K562 (cell line): ENCODE measurements around the gene MGAT4B. TPM values are rescaled to one million over a fixed set of nuclear protein-coding genes. Genes with fewer than 3 reads are reported as not detected.

ENCODE experiments used
- ARID3A ChIP-seq: IDR thresholded peaks from 2 replicates; pipeline ENCODE4 v1.6.1; 2012; ENCODE audit warnings: low read depth, low read length, improper control_type of control experiment, borderline replicate concordance
- CBFB ChIP-seq: sonication (generic); formaldehyde crosslinking; IDR thresholded peaks from 2 replicates; pipeline ENCODE4 v1.4.0; 2020; ENCODE audit warnings: mild to moderate bottlenecking, missing genetic modification reagents
- FOXJ2 ChIP-seq: fragments of 200-800 bp; sonication (Bioruptor generic); IDR thresholded peaks from 2 replicates; pipeline ENCODE4 v1.6.1; 2016; ENCODE audit warnings: missing genetic modification characterization, missing compliant biosample characterization
- FOXM1 ChIP-seq, 2 experiments: fragments of 450-650 bp in 1 of 2; sonication (generic) in 1 of 2; formaldehyde crosslinking in 1 of 2; IDR thresholded peaks; 2 replicates each; pipeline versions ENCODE4 v1.6.1 to v1.9.0; 2017 to 2022; ENCODE audit warnings: low read depth in 2 of 2, mild to moderate bottlenecking in 2 of 2, missing genetic modification reagents in 1 of 2, moderate library complexity in 1 of 2
- IRF2 ChIP-seq: sonication (generic); formaldehyde crosslinking; IDR thresholded peaks from 2 replicates; pipeline ENCODE4 v1.8.1; 2022; ENCODE audit warnings: mild to moderate bottlenecking, missing genetic modification reagents
- MAFK ChIP-seq: IDR thresholded peaks from 2 replicates; pipeline ENCODE4 v1.6.1; 2011; ENCODE audit warnings: low read length, improper control_type of control experiment
- MIER1 ChIP-seq: fragments of 450-650 bp; IDR thresholded peaks from 2 replicates; pipeline ENCODE4 v1.6.1; 2016; ENCODE audit warnings: antibody characterized with exemption, mild to moderate bottlenecking, low read depth
- NR1H2 ChIP-seq: sonication (generic); formaldehyde crosslinking; IDR thresholded peaks from 2 replicates; pipeline ENCODE4 v1.4.0; 2020; ENCODE audit warnings: mild to moderate bottlenecking, missing genetic modification reagents
- NUFIP1 ChIP-seq: fragments of 450-650 bp; IDR thresholded peaks from 2 replicates; pipeline ENCODE4 v1.6.1; 2018; ENCODE audit not compliant: partially characterized antibody
- RBM14 ChIP-seq: fragments of 200-400 bp; formaldehyde crosslinking; IDR thresholded peaks from 2 replicates; pipeline ENCODE4 v1.6.1; 2018; ENCODE audit warnings: low read depth, mild to moderate bottlenecking, low read length, moderate library complexity, borderline replicate concordance; ENCODE audit not compliant: insufficient read depth
- TSC22D4 ChIP-seq: fragments of 450-650 bp; IDR thresholded peaks from 2 replicates; pipeline ENCODE4 v1.6.1; 2016; ENCODE audit warnings: missing genetic modification characterization, missing biosample characterization, control low read depth
- ZKSCAN1 ChIP-seq: fragments of 150-350 bp; IDR thresholded peaks from 2 replicates; pipeline ENCODE4 v1.6.1; 2016; ENCODE audit warnings: low read depth, low read length
- ZNF274 ChIP-seq: IDR thresholded peaks from 2 replicates; pipeline ENCODE4 v1.6.1; 2011; ENCODE audit warnings: low read depth, mild to moderate bottlenecking, low read length, moderate library complexity, borderline replicate concordance
- ZNF354B ChIP-seq: fragments of 250-450 bp; sonication (Bioruptor Pico); IDR thresholded peaks from 2 replicates; pipeline ENCODE4 v1.4.0; 2020
- ZNF668 ChIP-seq: fragments of 250-450 bp; sonication (Bioruptor Pico); IDR thresholded peaks from 2 replicates; pipeline ENCODE4 v1.8.0; 2022; ENCODE audit warnings: mild to moderate bottlenecking, inconsistent platforms
- ZNF699 ChIP-seq: fragments of 250-450 bp; sonication (Bioruptor Pico); IDR thresholded peaks from 2 replicates; pipeline ENCODE4 v1.8.0; 2021; ENCODE audit warnings: mild to moderate bottlenecking, moderate library complexity; ENCODE audit not compliant: insufficient replicate concordance
- polyA plus RNA-seq, 8 experiments: library from polyadenylated mRNA; depleted of rRNA in 4 of 8; stranded (reverse) in 5 of 8; unstranded in 3 of 8; fragments of >200 nt; fragmentation: Nextera tagmentation in 2 of 8; fragmentation: Illumina TruSeq in 1 of 8; extraction: Ambion mirVana in 2 of 8; extraction: Trizol in 1 of 8; gene quantifications; 2 replicates each; pipeline versions ENCODE4 v1.2.1 to v1.2.3, GENCODE V29; 2011 to 2014; ENCODE audit warnings: inconsistent platforms in 1 of 8, missing spikeins in 1 of 8
- total RNA-seq, 7 experiments: library from RNA; depleted of rRNA in 6 of 7; stranded (reverse); fragments of >200 nt in 6 of 7; fragmentation: Illumina TruSeq in 2 of 7; extraction: Trizol in 2 of 7; gene quantifications; 2 replicates each; pipeline versions ENCODE4 v1.2.1 to v1.2.3, GENCODE V29; 2011 to 2021; ENCODE audit warnings: low replicate concordance in 1 of 7
- TF ChIP-seq, protein P1 (sequence below): fragments of 250-450 bp; sonication (Bioruptor Pico); IDR thresholded peaks from 2 replicates; pipeline ENCODE4 v1.8.0; 2022; ENCODE audit warnings: inconsistent platforms
- TF ChIP-seq, protein P2 (sequence below): IDR thresholded peaks from 2 replicates; pipeline ENCODE4 v1.6.1; 2011; ENCODE audit warnings: borderline replicate concordance, low read depth, mild to moderate bottlenecking, moderate library complexity, low read length; ENCODE audit not compliant: insufficient read depth, poor library complexity, severe bottlenecking
- TF ChIP-seq, protein P3 (sequence below): fragments of 450-650 bp; conservative IDR thresholded peaks from 2 replicates; pipeline ENCODE4 v1.6.1; 2016; ENCODE audit warnings: missing genetic modification characterization, low read depth, mild to moderate bottlenecking, control low read depth, missing compliant biosample characterization

MGAT4B gene
- total and polyA plus RNA-seq, 9 of the 15 experiments (the other 6 are each of a cell fraction or from before 2014, with no cell fraction given), result 0.34 to 133 (median 75.4) TPM

- no peak for TF ChIP-seq FOXM1 (IDR thresholded peaks at IDR 0.05; ENCODE audit: low read depth)
- no peak for TF ChIP-seq FOXM1 (CRISPR knock-in tag; IDR thresholded peaks at IDR 0.05; ENCODE audit: low read depth)
- TF ChIP-seq ARID3A, result no peak
- no peak for TF ChIP-seq ZKSCAN1
- TF ChIP-seq ZNF668, result no peak
- TF ChIP-seq, protein P1, sequence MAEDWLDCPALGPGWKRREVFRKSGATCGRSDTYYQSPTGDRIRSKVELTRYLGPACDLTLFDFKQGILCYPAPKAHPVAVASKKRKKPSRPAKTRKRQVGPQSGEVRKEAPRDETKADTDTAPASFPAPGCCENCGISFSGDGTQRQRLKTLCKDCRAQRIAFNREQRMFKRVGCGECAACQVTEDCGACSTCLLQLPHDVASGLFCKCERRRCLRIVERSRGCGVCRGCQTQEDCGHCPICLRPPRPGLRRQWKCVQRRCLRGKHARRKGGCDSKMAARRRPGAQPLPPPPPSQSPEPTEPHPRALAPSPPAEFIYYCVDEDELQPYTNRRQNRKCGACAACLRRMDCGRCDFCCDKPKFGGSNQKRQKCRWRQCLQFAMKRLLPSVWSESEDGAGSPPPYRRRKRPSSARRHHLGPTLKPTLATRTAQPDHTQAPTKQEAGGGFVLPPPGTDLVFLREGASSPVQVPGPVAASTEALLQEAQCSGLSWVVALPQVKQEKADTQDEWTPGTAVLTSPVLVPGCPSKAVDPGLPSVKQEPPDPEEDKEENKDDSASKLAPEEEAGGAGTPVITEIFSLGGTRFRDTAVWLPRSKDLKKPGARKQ, result no peak
- no peak for TF ChIP-seq NUFIP1
- TF ChIP-seq IRF2 (CRISPR knock-in tag), result no peak
- TF ChIP-seq, protein P2, sequence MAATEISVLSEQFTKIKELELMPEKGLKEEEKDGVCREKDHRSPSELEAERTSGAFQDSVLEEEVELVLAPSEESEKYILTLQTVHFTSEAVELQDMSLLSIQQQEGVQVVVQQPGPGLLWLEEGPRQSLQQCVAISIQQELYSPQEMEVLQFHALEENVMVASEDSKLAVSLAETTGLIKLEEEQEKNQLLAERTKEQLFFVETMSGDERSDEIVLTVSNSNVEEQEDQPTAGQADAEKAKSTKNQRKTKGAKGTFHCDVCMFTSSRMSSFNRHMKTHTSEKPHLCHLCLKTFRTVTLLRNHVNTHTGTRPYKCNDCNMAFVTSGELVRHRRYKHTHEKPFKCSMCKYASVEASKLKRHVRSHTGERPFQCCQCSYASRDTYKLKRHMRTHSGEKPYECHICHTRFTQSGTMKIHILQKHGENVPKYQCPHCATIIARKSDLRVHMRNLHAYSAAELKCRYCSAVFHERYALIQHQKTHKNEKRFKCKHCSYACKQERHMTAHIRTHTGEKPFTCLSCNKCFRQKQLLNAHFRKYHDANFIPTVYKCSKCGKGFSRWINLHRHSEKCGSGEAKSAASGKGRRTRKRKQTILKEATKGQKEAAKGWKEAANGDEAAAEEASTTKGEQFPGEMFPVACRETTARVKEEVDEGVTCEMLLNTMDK, result no peak
- no peak for TF ChIP-seq FOXJ2 (tag)
- no peak for TF ChIP-seq CBFB
- no peak for TF ChIP-seq ZNF354B (CRISPR knock-in tag)
- TF ChIP-seq MAFK, result no peak
- no peak for TF ChIP-seq NR1H2 (CRISPR knock-in tag)
- no peak for TF ChIP-seq RBM14
- TF ChIP-seq TSC22D4 (tag), result no peak
- TF ChIP-seq MIER1, result no peak
- TF ChIP-seq, protein P3, sequence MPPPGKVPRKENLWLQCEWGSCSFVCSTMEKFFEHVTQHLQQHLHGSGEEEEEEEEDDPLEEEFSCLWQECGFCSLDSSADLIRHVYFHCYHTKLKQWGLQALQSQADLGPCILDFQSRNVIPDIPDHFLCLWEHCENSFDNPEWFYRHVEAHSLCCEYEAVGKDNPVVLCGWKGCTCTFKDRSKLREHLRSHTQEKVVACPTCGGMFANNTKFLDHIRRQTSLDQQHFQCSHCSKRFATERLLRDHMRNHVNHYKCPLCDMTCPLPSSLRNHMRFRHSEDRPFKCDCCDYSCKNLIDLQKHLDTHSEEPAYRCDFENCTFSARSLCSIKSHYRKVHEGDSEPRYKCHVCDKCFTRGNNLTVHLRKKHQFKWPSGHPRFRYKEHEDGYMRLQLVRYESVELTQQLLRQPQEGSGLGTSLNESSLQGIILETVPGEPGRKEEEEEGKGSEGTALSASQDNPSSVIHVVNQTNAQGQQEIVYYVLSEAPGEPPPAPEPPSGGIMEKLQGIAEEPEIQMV (tag), result no peak
- no peak for TF ChIP-seq ZNF274
- TF ChIP-seq ZNF699, result no peak
Observed at GRCh38 chr5:179805529-179806249, 977 bp downstream of the MGAT4B start (continued).
